Body of pancreas (tissue), 4 donors: ENCODE results near the gene KCTD12. TPM values are rescaled to one million over a fixed set of nuclear protein-coding genes. Genes with fewer than 3 reads are reported as not detected.

ENCODE experiments used
- ATAC-seq: fragments of 150-250 bp; one replicate; pipeline ENCODE4 v1.9.1; 2016
- DNase-seq, 4 donors: peaks; one replicate each; pipeline ENCODE4 v3.0.0-alpha.2; 2019
- H3K27ac ChIP-seq, 4 donors: fragments of 200-600 bp; sonication (generic); 1 replicate in 3 of 4; 2 replicates in 1 of 4; pipeline versions ENCODE4 v1.5.1 to v1.6.1; 2016 to 2019; ENCODE audit warnings: mild to moderate bottlenecking in 1 of 4, mixed read lengths in 1 of 4, moderate library complexity in 1 of 4
- H3K27me3 ChIP-seq, 2 donors: fragments of 200-600 bp; sonication (generic); one replicate each; pipeline ENCODE4 v1.6.0; 2016; ENCODE audit warnings: mild to moderate bottlenecking in 1 of 2
- H3K36me3 ChIP-seq, 2 donors: fragments of 200-600 bp; sonication (generic); replicated peaks in 1 of 2; 2 replicates each; pipeline ENCODE4 v1.5.1; 2016; ENCODE audit warnings: low read depth in 2 of 2; ENCODE audit not compliant: insufficient read depth in 1 of 2
- H3K4me1 ChIP-seq: fragments of 200-600 bp; sonication (generic); one replicate; pipeline ENCODE4 v1.6.0; 2016
- H3K4me3 ChIP-seq, 2 donors: fragments of 200-600 bp; sonication (generic); 1 replicate in 1 of 2; 2 replicates in 1 of 2; pipeline ENCODE4 v1.5.1; 2016 to 2019
- H3K9me3 ChIP-seq, 3 donors: fragments of 200-600 bp; sonication (generic); 1 replicate in 2 of 3; 2 replicates in 1 of 3; pipeline ENCODE4 v1.5.1; 2016
- CTCF ChIP-seq, 7 experiments: fragments of 450-650 bp in 4 of 7; fragments of 200-600 bp in 3 of 7; sonication (generic) in 3 of 7; IDR thresholded peaks; one replicate each; pipeline ENCODE4 v1.5.1; 2016 to 2019; ENCODE audit warnings: antibody characterized with exemption in 7 of 7
- POLR2A ChIP-seq, 3 donors: fragments of 450-650 bp; IDR thresholded peaks; one replicate each; pipeline ENCODE4 v1.6.1; 2016; ENCODE audit warnings: antibody characterized with exemption in 3 of 3, mild to moderate bottlenecking in 2 of 3
- WGBS, 2 donors: methylation state at CpG; one replicate each; pipeline ENCODE4 v1.1.5; 2017; 5-methylcytosine and 5-hydroxymethylcytosine counted together
- intact Hi-C: fragments of 100-400 bp; cut with DNase I; formaldehyde crosslinking; loops from one replicate; pipeline ENCODE4 v1.15.1; 2023
- total RNA-seq, 2 donors: library from RNA; depleted of rRNA; stranded (reverse); fragments of >200 nt; gene quantifications; one replicate each; pipeline ENCODE4 v1.1.0, GENCODE V29; 2016

Gene KCTD12
- total RNA-seq, 2 donors from 2014 or later, result 14.2 to 27.5 TPM

GRCh38 chr13:76929320-76929719 lies 43.1 kb upstream of the KCTD12 start:
- Histone ChIP-seq H3K36me3 (no peaks in the 10 kb centered on the region), H3K9me3 (no peaks in the 10 kb centered on the region), H3K4me3 (no peak overlapping the region), H3K4me1 (no peaks in the 10 kb centered on the region), H3K27ac (no peak overlapping the region), H3K27me3 (no peaks in the 10 kb centered on the region)
- WGBS, 2 donors, result 79 to 82% methylated on average over 8 of the region's 8 CpGs
- no peak for ATAC-seq
- no peak for DNase-seq
- no peak for TF ChIP-seq POLR2A (IDR thresholded peaks at IDR 0.05)
- TF ChIP-seq CTCF (IDR thresholded peaks at IDR 0.05), result no peak
- intact Hi-C loops, result no loop called here

DNA sequence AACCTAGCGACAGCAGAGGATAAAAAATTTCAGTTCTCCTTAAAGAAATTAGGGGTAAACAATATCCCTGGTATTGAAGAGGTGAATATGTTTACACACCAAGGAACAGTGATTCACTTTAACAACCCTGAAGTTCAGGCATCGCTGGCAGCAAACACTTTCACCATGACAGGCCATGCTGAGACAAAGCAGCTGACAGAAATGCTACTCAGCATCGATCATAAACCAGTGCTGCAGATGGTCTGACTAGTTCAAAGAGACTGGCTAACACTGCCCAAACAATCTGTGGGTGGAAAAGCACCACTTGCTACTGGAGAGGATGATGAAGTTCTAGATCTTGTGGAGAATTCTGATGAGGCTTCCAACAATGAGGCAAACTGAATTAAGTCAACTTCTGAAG lies 42.3 kb upstream of the KCTD12 start:
- Histone ChIP-seq H3K9me3 (no peaks in the 10 kb centered on the region), H3K36me3 (no peaks in the 10 kb centered on the region), H3K4me3 (no peak overlapping the region), H3K27me3 (no peaks in the 10 kb centered on the region), H3K4me1 (no peaks in the 10 kb centered on the region), H3K27ac (no peak overlapping the region)
- ATAC-seq (no peak), DNase-seq (no peak)
- intact Hi-C loops, result no loop called here
- WGBS, 2 donors, result 71 to 80% methylated on average over 3 of the region's 3 CpGs
- TF ChIP-seq CTCF (IDR thresholded peaks at IDR 0.05) (no peak), POLR2A (IDR thresholded peaks at IDR 0.05) (no peak)

DNA sequence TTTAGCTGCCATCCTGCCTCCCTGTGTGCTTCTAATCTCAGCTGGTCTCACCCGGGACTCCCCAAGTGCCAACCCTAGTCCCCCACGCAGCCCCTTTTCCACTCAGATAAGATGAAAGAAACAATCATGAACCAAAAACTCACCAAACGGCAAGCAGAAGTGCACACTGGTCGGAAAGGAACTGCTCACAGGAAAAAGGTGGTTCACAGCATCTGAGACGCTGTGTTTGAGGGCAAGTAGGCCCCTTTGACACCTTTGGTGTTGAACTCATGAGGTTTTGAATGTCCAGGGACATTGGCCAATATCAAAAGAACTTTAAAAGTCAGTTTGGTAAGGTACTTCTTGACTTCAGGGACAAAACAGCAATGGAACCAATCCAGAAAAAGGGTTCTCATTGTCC lies 41.8 kb upstream of the KCTD12 start:
- Histone ChIP-seq H3K4me3 (no peak overlapping the region), H3K27ac (no peak overlapping the region), H3K4me1 (no peaks in the 10 kb centered on the region), H3K36me3 (no peaks in the 10 kb centered on the region), H3K9me3 (no peaks in the 10 kb centered on the region), H3K27me3 (no peaks in the 10 kb centered on the region)
- WGBS, 2 donors, result 55 to 88% methylated on average over 5 of the region's 5 CpGs
- ATAC-seq (no peak), DNase-seq (no peak)
- no peak for TF ChIP-seq POLR2A (IDR thresholded peaks at IDR 0.05)
- TF ChIP-seq CTCF (IDR thresholded peaks at IDR 0.05), result no peak
- intact Hi-C loops, result no loop called here

- no peaks in the 10 kb centered on the region for H3K27me3 ChIP-seq
These were observed 38.9 kb upstream of the KCTD12 start for GRCh38 chr13:76925115-76925514.

More at GRCh38 chr13:76925115-76925514, 38.9 kb upstream of the KCTD12 start:
- Histone ChIP-seq H3K27ac (no peak overlapping the region), H3K36me3 (no peaks in the 10 kb centered on the region), H3K4me1 (no peaks in the 10 kb centered on the region), H3K4me3 (no peak overlapping the region), H3K9me3 (no peaks in the 10 kb centered on the region)
- DNase-seq (no peak), ATAC-seq (no peak)
- intact Hi-C loops, result no loop called here
- WGBS, 2 donors, result 26 to 46% methylated on average over 1 of the region's 1 CpG
- TF ChIP-seq POLR2A (IDR thresholded peaks at IDR 0.05), result no peak
- TF ChIP-seq CTCF (IDR thresholded peaks at IDR 0.05), result no peak
